IPS-18a (cell line): ENCODE results near the gene KCTD19.
A peak's percentile ranks its signal among the peaks of the same experiment; 100 is the strongest.
"Not testable (repeated sequence)": the region's sequence is repeated elsewhere in the genome, so short reads cannot be mapped to it uniquely, and the experiment has no call there.

Experiments used
- H3K27ac ChIP-seq: one replicate; pipeline ENCODE4 v1.5.1; 2013; ENCODE audit warnings: low read length
- H3K27me3 ChIP-seq: one replicate; pipeline ENCODE4 v1.6.1; 2013; ENCODE audit warnings: mild to moderate bottlenecking, low read length; ENCODE audit not compliant: control insufficient read depth, insufficient read depth
- H3K36me3 ChIP-seq: one replicate; pipeline ENCODE4 v1.6.1; 2013; ENCODE audit warnings: low read depth, low read length; ENCODE audit not compliant: control insufficient read depth
- H3K4me1 ChIP-seq: one replicate; pipeline ENCODE4 v1.6.1; 2013; ENCODE audit warnings: low read depth, low read length; ENCODE audit not compliant: control insufficient read depth
- H3K4me3 ChIP-seq: one replicate; pipeline ENCODE4 v1.5.1; 2013; ENCODE audit warnings: low read length
- H3K9ac ChIP-seq: one replicate; pipeline ENCODE4 v1.6.1; 2013; ENCODE audit warnings: mild to moderate bottlenecking, low read length, moderate library complexity
- H3K9me3 ChIP-seq: one replicate; pipeline ENCODE4 v1.6.1; 2013; ENCODE audit warnings: low read depth, low read length; ENCODE audit not compliant: control insufficient read depth

KCTD19 gene

DNA sequence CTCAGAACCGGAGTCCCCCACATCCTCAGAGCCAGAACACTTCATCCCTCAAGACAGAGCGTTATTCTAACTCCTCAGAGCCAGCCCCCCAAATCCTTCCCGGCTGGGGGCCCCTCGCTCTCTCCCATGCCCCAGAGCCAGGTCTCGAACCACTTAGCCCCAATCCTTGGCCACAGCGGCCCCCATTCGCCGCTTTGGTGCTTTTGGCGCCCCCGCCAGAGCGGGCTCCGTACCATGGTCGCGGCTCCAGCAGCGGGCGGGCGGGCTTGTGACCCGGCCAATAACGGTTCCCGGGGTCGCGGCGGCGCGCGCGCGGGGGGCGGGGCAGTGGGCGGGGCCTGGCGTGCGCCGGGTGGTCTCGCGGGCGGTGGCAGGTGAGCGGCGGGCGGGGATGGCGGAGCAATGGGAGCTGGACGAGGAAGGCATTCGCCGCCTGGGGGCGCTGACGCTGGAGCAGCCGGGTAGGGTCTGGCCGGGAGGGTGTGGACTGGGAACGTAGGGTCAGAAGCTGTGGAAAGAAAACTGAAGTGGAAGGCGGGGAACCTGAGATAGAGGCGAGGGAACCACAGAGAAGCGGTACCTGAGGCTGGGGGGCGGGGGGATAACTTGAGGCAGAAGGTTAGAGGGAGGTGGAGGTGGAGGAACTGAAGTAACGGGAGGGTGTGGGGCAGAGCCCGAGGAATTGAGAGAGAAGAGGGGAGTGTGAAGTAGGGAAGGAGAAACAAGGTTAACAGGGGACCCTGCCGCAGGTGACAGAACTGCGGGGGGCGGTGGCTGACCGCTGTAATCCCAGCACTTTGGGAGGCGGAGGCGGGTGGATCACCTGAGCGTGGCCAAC, at the start of gene KCTD19, which contains the start of gene LRRC36:
Gene KCTD19, minus strand, starts transcription at position 270 of the 838 bp plus-strand sequence. Its CDS starts 34 bp downstream, at position 236.
Gene LRRC36, plus strand, starts transcription at position 344 of the 838 bp plus-strand sequence. Its CDS starts 48 bp downstream, at position 392.
- no peaks in the 10 kb centered on the region for H3K4me1 ChIP-seq
- H3K27me3 ChIP-seq: peaks cover 15% of the 10 kb centered on the region
- H3K9ac ChIP-seq: no peak within 1 kb of the TSS
- H3K27ac ChIP-seq: no peak within 1 kb of the TSS
- H3K9me3 ChIP-seq: no peaks in the 10 kb centered on the region
- no peaks in the 10 kb centered on the region for H3K36me3 ChIP-seq
- peak within 1 kb of the TSS; percentile 58 for H3K4me3 ChIP-seq

DNA sequence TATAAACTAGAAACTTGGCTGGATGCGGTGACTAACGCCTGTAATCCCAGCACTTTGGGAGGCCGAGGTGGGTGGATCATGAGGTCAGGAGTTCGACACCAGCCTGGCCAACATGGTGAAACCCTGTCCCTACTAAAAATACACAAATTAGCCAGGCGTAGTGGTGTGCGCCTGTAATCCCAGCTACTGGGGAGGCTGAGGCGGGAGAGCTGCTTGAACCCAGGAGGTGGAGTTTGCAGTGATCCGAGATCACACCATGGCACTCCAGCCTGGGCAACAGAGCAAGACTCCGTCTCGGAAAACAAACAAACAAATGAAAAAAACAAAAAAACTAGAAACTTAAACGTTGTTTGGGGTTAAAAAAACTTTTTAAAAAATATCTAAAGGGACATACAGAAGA, 49.5 kb upstream of the KCTD19 start:
- H3K36me3 ChIP-seq, H3K27ac ChIP-seq, H3K4me1 ChIP-seq, H3K4me3 ChIP-seq, H3K27me3 ChIP-seq, H3K9me3 ChIP-seq, H3K9ac ChIP-seq: not testable (repeated sequence)

DNA sequence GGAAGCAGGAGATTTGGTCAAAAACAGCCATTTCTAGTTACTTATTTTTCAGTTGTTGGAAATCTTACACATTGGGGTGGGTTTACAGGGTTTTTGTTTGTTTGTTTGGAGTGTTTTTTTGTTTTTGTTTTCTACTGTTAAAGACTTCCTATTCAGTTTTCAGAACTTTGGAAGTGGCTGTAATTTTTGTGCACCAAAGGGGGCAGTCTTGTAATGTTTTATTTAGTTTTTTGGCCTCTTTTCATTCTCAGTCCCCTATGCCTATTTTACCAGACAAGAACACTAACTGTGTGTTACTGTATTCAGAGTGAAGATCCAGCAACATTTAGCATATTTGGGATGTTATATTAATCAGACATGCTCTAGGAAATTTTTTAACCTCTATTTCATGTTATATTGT, 46.1 kb upstream of the KCTD19 start:
- no peaks in the 10 kb centered on the region for H3K36me3 ChIP-seq
- no peak overlapping the region for H3K4me3 ChIP-seq
- no peak overlapping the region for H3K9ac ChIP-seq
- peaks cover 10% of the 10 kb centered on the region for H3K27me3 ChIP-seq
- no peaks in the 10 kb centered on the region for H3K9me3 ChIP-seq
- no peak overlapping the region for H3K27ac ChIP-seq
- no peaks in the 10 kb centered on the region for H3K4me1 ChIP-seq

DNA sequence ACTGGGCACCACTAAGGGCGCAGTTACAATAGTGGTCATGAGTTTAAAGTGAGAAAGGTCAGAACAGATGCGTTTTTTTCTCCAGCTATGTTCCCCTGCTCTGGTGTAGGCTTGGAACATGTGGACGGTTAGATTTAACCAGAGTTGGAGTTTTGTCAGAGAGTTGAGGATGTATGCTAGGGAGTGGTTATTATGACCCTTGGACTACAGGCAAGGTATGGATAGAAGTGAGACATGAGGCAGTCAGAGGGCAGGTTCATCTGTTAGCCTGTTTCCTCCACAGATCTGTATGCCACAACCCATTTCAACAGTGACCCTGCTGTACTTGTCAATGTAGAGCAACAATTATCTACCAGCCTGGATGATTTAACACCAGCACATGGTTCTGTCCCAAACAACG, 44.1 kb upstream of the KCTD19 start:
- H3K36me3 ChIP-seq: no peaks in the 10 kb centered on the region
- H3K9me3 ChIP-seq: no peaks in the 10 kb centered on the region
- no peaks in the 10 kb centered on the region for H3K4me1 ChIP-seq
- H3K27ac ChIP-seq: no peak overlapping the region
- no peak overlapping the region for H3K4me3 ChIP-seq
- H3K9ac ChIP-seq: no peak overlapping the region
- H3K27me3 ChIP-seq: peaks cover 15% of the 10 kb centered on the region

DNA sequence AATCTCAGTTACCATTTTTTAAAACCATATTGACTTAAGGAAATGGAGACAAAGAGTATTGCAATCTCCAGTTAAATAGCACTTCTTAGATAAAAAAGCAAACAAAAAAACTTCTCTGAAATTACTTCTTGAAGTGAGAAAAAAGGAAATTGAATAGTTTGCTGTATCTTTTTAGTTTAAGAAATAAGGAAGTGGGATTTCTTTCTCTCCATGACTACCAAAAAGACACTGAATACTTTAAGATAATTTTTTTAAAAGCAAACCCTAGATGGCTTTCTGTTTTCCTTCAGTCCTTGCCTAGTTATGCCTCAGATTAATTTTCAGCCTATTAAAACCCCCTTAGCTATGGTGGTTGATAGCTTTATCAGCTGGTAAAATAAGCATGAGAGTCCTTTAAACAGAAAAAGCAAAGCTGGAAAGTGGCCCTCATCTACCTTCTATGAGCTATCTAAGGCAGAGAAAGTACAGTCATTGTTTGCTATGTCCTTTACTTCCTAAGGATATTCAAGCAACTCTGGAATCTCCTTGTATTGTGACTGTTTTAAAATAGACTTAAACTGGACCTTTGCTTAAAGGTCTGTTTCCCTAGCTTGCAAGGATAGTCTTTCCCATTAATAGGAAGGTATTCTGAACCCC, 38.2 kb upstream of the KCTD19 start:
- Histone ChIP-seq H3K27me3 (peaks cover 35% of the 10 kb centered on the region), H3K9me3 (no peaks in the 10 kb centered on the region), H3K4me3 (no peak overlapping the region), H3K27ac (no peak overlapping the region), H3K9ac (no peak overlapping the region), H3K4me1 (no peaks in the 10 kb centered on the region), H3K36me3 (no peaks in the 10 kb centered on the region)

DNA sequence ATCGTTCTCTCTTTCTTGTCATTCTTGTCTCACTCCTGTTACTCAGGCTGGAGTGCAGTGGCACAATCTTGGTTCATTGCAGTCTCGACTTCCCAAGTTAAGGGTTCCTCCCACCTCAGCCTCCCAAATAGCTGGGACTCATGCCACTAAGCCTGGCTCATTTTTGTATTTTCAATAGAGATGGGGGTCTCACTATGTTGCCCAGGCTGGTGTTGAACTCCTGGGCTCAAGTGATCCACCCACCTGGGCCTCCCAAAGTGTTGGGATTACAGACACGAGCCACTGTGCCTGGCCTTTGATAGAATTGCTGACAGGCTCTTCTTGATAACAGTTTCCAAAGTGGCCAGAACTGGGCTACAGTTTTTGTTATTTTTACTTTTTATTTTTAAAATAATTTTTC, 34.5 kb upstream of the KCTD19 start:
- no peak overlapping the region for H3K4me3 ChIP-seq
- no peaks in the 10 kb centered on the region for H3K4me1 ChIP-seq
- peaks cover 24% of the 10 kb centered on the region for H3K27me3 ChIP-seq
- H3K27ac ChIP-seq: no peak overlapping the region
- no peaks in the 10 kb centered on the region for H3K36me3 ChIP-seq
- no peak overlapping the region for H3K9ac ChIP-seq
- H3K9me3 ChIP-seq: no peaks in the 10 kb centered on the region

DNA sequence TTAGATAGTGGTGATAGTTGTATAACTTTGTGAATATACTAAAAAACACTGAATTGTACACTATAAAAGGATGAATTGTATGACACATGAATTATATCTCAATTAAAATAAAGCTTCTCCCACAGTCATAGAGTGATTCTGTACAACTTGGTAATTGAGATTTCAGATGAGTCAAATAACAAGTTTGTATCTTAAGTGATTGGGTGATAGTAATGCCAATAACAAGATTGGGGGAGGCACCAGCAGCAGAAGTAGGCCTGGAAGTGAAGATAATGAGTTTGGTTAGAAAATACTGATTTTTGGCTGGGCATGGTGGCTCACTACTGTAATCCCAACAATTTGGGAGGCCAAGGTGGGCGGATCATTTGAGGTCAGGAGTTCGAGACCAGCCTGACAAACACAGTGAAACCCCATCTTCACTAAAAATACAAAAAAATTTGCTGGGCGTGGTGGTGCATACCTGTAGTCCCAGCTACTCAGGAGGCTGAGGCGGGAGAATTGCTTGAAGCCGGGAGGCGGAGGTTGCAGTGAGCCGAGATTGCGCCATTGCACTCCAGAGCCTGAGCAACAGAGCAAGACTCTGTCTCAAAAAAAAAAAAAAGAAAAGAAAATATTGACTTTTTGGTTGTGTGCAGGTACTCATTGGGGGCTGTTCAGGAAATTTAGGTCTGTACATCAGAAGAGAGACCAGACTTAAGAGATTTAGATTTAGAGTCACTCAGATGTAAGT, 33.2 kb upstream of the KCTD19 start:
- H3K36me3 ChIP-seq, H3K4me1 ChIP-seq, H3K27ac ChIP-seq, H3K9ac ChIP-seq, H3K4me3 ChIP-seq, H3K9me3 ChIP-seq: not testable (repeated sequence)
- H3K27me3 ChIP-seq: peaks cover 16% of the 10 kb centered on the region

DNA sequence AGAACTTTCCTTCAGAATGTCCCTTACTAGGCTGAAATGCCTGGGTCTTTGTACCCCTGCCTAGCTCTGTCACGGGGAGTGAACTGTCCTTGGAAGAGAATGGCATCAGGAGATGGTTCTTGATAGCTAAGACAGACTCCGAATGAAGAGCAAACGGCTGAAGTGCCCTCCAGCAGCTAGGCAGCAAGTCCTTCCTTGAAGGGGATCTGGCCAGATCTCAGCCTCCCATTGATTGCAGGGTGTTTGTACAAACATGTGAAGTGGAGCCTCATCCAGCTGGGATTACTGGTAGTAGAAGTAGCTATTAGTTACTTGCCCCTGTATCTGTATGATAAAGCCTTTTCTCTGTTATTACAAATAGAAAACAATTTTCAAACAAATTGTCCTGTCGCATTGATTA, 31.0 kb upstream of the KCTD19 start:
- Histone ChIP-seq H3K27me3 (no peaks in the 10 kb centered on the region), H3K36me3 (no peaks in the 10 kb centered on the region), H3K4me3 (no peak overlapping the region), H3K4me1 (no peaks in the 10 kb centered on the region), H3K9me3 (no peaks in the 10 kb centered on the region), H3K27ac (no peak overlapping the region), H3K9ac (no peak overlapping the region)

DNA sequence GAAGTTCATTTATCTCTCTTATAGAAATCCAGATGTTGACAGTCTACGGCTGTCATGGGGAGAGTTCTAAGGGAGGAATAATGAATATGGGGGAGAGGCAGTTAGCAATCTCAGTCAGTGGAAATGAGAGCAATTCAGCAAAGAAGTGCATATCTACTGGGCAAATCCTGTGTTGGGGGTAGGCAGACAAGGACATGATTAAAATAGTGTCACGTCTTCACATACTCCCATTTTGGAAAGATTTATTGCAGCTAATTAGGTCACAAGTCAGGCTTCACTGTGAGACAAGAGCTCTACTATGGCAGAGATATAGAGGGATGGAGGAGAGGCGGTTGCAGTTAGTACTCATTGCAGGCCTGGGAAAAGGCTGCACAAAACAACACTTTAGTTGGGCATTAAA, 29.9 kb upstream of the KCTD19 start:
- H3K36me3 ChIP-seq: no peaks in the 10 kb centered on the region
- no peaks in the 10 kb centered on the region for H3K27me3 ChIP-seq
- H3K9ac ChIP-seq: no peak overlapping the region
- no peak overlapping the region for H3K27ac ChIP-seq
- no peak overlapping the region for H3K4me3 ChIP-seq
- H3K9me3 ChIP-seq: no peaks in the 10 kb centered on the region
- H3K4me1 ChIP-seq: no peaks in the 10 kb centered on the region

DNA sequence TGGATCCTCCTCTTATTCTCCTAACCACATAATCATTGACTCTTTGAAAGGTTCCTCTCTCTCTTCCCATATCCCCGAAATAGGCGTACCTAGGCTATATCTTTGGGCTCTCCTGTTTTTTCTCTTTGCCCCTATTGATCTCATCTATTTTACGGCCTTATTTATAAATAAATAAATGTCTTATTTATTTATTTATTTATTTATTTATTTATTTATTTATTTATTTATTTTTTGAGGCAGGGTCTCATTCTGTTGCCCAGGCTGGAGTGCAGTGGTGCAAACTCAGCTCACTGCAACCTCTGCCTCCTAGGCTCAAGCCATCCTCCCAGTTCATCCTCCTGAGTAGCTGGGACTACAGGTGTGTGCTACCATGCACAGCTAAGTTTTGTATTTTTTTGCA, 25.9 kb upstream of the KCTD19 start:
- H3K4me1 ChIP-seq, H3K27ac ChIP-seq, H3K9me3 ChIP-seq, H3K9ac ChIP-seq, H3K4me3 ChIP-seq, H3K36me3 ChIP-seq, H3K27me3 ChIP-seq: not testable (repeated sequence)

DNA sequence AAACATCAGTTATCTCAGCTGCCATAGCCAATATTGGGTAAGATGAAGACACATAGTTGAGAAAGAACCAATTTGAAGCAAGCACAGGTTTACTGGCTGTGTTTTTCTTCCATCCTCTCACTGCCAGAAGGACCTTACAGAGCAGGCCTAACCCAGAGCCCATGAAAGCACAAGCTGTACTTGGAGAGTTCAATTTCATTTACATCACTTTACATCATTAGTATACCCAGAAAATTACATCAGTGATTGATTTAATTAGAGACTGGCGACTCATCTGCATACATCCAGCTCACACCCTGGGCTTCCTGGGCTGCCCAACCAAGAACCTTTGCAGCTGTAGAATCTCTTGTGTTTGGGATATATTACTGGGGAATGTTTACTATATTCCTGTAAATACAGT, 23.8 kb upstream of the KCTD19 start:
- Histone ChIP-seq H3K27ac (no peak overlapping the region), H3K9me3 (no peaks in the 10 kb centered on the region), H3K36me3 (no peaks in the 10 kb centered on the region), H3K9ac (no peak overlapping the region), H3K4me3 (no peak overlapping the region), H3K27me3 (no peaks in the 10 kb centered on the region), H3K4me1 (no peaks in the 10 kb centered on the region)
